ENCODE data around the gene RYR3. TPM values are rescaled to one million over a fixed set of nuclear protein-coding genes. Genes with fewer than 3 reads are reported as not detected.

RYR3 gene
- polyA plus RNA-seq, 1 donor (not counting 4 experiments of a cell fraction or from before 2014, with no cell fraction given): 0.04 TPM

DNA sequence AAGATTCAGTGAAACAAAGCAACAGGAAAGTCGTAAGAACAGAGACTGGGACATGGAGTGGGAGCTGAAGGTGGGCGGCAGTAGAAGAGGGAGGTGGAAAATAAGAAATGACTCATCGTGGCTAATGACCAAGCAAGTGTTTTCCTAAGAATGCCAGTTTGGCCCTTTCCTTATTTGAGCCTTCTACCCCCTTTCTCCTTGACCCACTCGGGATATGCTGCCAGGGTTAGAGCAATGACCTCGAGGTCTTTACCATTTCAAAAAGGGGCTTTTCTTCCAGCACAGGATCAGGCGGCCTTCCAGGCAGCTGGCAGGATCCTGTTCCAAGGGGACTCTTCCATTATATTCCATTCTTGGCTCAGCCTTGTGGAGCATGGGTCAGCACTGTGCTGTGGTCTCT, 241.1 kb downstream of the RYR3 start:
- no peaks in the 10 kb centered on the region for H3K79me2 ChIP-seq (ENCODE audit: control insufficient read depth, insufficient read depth, low read length)

DNA sequence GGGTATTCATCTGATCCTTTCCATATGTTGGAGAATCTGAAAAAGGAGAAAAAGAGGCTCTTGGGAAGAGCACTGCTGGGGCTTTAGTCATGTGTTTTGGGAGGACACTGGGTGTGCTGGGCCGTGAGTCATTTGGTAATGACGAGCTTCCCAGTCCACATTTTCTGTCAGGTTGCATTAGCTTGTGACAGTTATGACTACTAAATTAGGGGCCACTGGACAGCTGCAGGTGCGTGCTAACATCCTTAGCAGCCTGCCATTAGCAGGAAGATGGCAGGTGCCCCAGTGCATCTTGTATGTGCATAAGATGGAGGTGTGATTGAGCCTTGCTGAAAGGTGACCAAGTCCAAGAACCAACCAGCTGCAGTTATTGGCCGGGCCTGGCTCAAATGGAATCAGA, 242.4 kb downstream of the RYR3 start:
- TF ChIP-seq EZH2 (IDR thresholded peaks at IDR 0.05; ENCODE audit: low read length): no peak
- TF ChIP-seq, protein P1, sequence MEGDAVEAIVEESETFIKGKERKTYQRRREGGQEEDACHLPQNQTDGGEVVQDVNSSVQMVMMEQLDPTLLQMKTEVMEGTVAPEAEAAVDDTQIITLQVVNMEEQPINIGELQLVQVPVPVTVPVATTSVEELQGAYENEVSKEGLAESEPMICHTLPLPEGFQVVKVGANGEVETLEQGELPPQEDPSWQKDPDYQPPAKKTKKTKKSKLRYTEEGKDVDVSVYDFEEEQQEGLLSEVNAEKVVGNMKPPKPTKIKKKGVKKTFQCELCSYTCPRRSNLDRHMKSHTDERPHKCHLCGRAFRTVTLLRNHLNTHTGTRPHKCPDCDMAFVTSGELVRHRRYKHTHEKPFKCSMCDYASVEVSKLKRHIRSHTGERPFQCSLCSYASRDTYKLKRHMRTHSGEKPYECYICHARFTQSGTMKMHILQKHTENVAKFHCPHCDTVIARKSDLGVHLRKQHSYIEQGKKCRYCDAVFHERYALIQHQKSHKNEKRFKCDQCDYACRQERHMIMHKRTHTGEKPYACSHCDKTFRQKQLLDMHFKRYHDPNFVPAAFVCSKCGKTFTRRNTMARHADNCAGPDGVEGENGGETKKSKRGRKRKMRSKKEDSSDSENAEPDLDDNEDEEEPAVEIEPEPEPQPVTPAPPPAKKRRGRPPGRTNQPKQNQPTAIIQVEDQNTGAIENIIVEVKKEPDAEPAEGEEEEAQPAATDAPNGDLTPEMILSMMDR (optimal IDR thresholded peaks at IDR 0.05 in 1 of 3, IDR thresholded peaks at IDR 0.05 in 1 of 3, conservative IDR thresholded peaks at IDR 0.05 in 1 of 3; ENCODE audit: extremely low read depth in 1 of 3, insufficient read depth in 2 of 3, low read length in 3 of 3): no peak
- dilution Hi-C loops (cut with MboI; ENCODE audit: extremely low pct_ligation_motif_present, low sequenced_read_pairs): no loop called here
- Histone ChIP-seq H4K20me1 (ENCODE audit: control insufficient read depth, extremely low read depth, insufficient read depth, low read length) (no peaks in the 10 kb centered on the region), H3K4me2 (ENCODE audit: control insufficient read depth, extremely low read depth, insufficient read depth, low read depth, low read length) (no peak overlapping the region), H3K4me3 (ENCODE audit: control insufficient read depth in 2 of 3, extremely low read depth in 1 of 3, insufficient read depth in 2 of 3, low read depth in 1 of 3, low read length in 3 of 3) (no peak overlapping the region), H3K36me3 (ENCODE audit: control insufficient read depth in 2 of 2, extremely low read depth in 1 of 2, insufficient read depth in 2 of 2, low read length in 2 of 2) (no peaks in the 10 kb centered on the region), H2AFZ (ENCODE audit: control insufficient read depth, low read length) (no peak overlapping the region), H3K27me3 (ENCODE audit: control insufficient read depth, extremely low read depth, insufficient read depth, low read length) (no peaks in the 10 kb centered on the region), H3K9me3 (ENCODE audit: control insufficient read depth, low read depth, low read length) (no peaks in the 10 kb centered on the region), H3K9ac (ENCODE audit: control insufficient read depth, extremely low read depth, insufficient read depth, low read length) (no peak overlapping the region), H3K27ac (ENCODE audit: control insufficient read depth, insufficient read depth, low read length) (no peak overlapping the region), H3K79me2 (ENCODE audit: control insufficient read depth, insufficient read depth, low read length) (no peaks in the 10 kb centered on the region), H3K4me1 (ENCODE audit: control insufficient read depth, extremely low read depth, insufficient read depth, low read length) (no peaks in the 10 kb centered on the region), H3K9me1 (ENCODE audit: control insufficient read depth, extremely low read depth, insufficient read depth, low read length) (no peaks in the 10 kb centered on the region)
- no peak for DNase-seq (ENCODE audit: low read depth, low spot score)
- FAIRE-seq: no peak

More for the DNA sequence above, 241.1 kb downstream of the RYR3 start:
- Histone ChIP-seq H3K4me1 (ENCODE audit: control insufficient read depth, extremely low read depth, insufficient read depth, low read length) (no peaks in the 10 kb centered on the region), H3K4me3 (ENCODE audit: control insufficient read depth in 2 of 3, extremely low read depth in 1 of 3, insufficient read depth in 2 of 3, low read depth in 1 of 3, low read length in 3 of 3) (no peak overlapping the region), H4K20me1 (ENCODE audit: control insufficient read depth, extremely low read depth, insufficient read depth, low read length) (no peaks in the 10 kb centered on the region), H3K9ac (ENCODE audit: control insufficient read depth, extremely low read depth, insufficient read depth, low read length) (no peak overlapping the region), H3K9me1 (ENCODE audit: control insufficient read depth, extremely low read depth, insufficient read depth, low read length) (no peaks in the 10 kb centered on the region), H3K27me3 (ENCODE audit: control insufficient read depth, extremely low read depth, insufficient read depth, low read length) (no peaks in the 10 kb centered on the region), H2AFZ (ENCODE audit: control insufficient read depth, low read length) (no peak overlapping the region), H3K4me2 (ENCODE audit: control insufficient read depth, extremely low read depth, insufficient read depth, low read depth, low read length) (no peak overlapping the region), H3K27ac (ENCODE audit: control insufficient read depth, insufficient read depth, low read length) (no peak overlapping the region), H3K36me3 (ENCODE audit: control insufficient read depth in 2 of 2, extremely low read depth in 1 of 2, insufficient read depth in 2 of 2, low read length in 2 of 2) (no peaks in the 10 kb centered on the region), H3K9me3 (ENCODE audit: control insufficient read depth, low read depth, low read length) (no peaks in the 10 kb centered on the region)
- dilution Hi-C loops (cut with MboI; ENCODE audit: extremely low pct_ligation_motif_present, low sequenced_read_pairs): no loop called here
- FAIRE-seq: no peak
- no peak for DNase-seq (ENCODE audit: low read depth, low spot score)
- TF ChIP-seq, protein P1 (optimal IDR thresholded peaks at IDR 0.05 in 1 of 3, IDR thresholded peaks at IDR 0.05 in 1 of 3, conservative IDR thresholded peaks at IDR 0.05 in 1 of 3; ENCODE audit: extremely low read depth in 1 of 3, insufficient read depth in 2 of 3, low read length in 3 of 3): no peak
- TF ChIP-seq EZH2 (IDR thresholded peaks at IDR 0.05; ENCODE audit: low read length): no peak
